GM19351 (cell line): ENCODE measurements around the gene ARHGAP26.

ENCODE experiments used
- ATAC-seq: cut with Tn5 transposase; IDR thresholded peaks from one replicate; pipeline ENCODE4 v1.9.1; 2021; ENCODE audit warnings: mild to moderate bottlenecking, moderate library complexity; ENCODE audit not compliant: unreplicated experiment

Gene ARHGAP26

GRCh38 chr5:143026380-143026779 is 256.2 kb downstream of the ARHGAP26 start:
- ATAC-seq: no peak

- no peak for ATAC-seq
These were observed 259.1 kb downstream of the ARHGAP26 start for GRCh38 chr5:143029293-143029692.

DNA sequence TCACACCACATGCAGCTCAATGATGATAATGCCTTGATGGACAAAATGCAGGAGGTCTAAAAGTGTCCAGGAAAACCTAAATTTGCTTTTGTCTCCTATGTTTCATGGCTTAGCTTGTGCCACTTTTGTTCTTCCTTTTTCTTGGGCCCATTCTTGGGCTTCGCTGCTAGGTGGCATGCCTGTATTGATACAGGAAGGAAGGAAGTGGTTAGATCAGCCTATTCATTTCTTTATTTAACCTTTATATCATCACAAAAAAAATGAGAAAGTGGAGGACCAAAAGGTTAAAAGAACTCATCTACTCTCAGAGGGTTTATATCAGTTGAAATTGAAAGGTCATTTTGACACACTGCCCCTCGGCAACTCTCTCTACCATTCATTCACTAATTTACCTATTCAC is 260.2 kb downstream of the ARHGAP26 start:
- no peak for ATAC-seq

GRCh38 chr5:143031781-143032580 is 261.8 kb downstream of the ARHGAP26 start:
- no peak for ATAC-seq

DNA sequence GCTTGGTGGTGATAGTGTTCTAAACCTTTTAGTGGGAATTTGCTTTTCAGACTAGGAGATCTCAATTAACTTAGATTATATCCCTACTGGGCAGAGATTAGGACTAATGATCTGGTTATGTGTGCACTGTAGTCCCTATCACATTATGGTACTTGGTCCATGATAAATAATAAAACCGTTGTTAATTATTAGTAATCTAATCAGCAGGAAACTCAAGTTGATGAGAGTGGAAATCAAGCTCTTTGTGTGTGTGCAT is 262.3 kb downstream of the ARHGAP26 start:
- no peak for ATAC-seq

DNA sequence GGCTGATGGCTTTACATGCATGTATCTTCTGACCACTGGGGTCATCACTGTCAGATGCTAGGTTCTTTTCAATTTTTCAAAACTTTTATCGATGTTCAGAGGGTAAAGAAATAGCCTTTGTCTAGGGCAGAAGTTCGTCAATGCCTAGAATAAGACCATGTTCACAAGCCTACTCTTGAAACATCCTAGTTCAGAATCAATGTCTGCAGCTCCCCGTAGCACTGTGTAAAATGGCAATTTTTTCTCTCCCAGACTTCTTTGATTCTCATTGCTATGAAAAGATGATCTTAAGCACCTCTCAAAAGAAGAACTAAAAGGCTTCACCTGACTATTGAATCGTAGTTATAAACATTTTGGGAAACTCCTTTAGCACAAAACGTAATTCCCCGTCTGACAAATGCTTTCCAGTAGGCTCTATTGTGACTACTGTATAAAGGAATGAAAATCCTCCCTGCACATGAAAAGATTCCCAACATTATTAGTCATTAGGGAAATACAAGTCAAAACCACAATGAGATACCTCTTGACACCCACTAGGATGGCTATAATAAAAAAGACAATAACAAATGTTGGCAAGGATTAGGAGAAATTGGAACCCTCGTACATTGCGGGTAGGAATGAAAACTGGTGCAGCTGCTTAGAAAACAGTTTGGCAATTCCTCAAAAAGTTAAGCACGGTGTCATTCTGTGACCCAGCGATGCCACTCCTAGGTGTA is 263.5 kb downstream of the ARHGAP26 start:
- ATAC-seq: no peak

GRCh38 chr5:143036146-143036927 is 266.2 kb downstream of the ARHGAP26 start:
- ATAC-seq: no peak

- no peak for ATAC-seq
These were observed 266.9 kb downstream of the ARHGAP26 start for GRCh38 chr5:143037071-143037470.

- no peak for ATAC-seq
These were observed 267.5 kb downstream of the ARHGAP26 start for GRCh38 chr5:143037708-143038107.

DNA sequence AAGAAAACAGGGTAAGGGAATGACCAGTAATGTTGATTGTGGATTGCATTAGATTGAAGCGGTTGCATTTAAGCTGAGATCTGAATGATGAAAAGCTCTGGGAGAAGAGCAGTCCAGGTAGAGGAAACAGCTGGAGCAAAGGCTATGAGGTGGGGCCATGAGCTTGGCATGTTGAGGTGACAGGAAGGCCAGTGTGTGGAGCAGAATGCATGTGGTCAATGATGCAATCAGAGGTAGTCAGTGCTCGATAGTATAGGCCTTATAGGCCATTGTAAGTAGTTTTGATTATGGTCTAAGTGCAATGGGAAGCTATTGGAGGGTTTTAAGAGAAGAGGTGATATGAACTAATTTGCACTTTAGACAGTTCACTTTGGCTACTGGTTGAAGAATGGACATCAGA is 270.4 kb downstream of the ARHGAP26 start:
- no peak for ATAC-seq

GRCh38 chr5:143041461-143041860 is 271.3 kb downstream of the ARHGAP26 start:
- no peak for ATAC-seq

GRCh38 chr5:143041972-143042770 is 272.0 kb downstream of the ARHGAP26 start:
- no peak for ATAC-seq

DNA sequence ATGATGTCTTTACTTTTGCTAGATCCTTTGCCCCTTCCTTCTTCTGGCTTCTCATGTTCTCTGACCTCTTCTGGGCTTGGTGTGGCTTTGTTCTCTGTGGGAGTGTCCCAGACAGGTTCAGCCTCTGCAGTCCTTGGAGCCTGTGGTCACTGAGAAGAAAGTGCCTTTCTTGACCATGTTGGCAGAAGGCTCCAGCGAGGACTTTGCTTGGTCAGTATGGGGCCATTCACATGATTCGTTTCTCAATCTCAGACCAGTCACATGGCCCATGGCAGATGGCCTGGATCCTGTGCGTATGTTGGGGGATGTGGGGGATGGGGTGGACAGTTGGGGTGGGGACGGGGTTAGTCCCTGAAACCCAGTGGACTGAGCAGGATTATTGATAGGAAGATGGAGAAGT is 274.1 kb downstream of the ARHGAP26 start:
- ATAC-seq: no peak

DNA sequence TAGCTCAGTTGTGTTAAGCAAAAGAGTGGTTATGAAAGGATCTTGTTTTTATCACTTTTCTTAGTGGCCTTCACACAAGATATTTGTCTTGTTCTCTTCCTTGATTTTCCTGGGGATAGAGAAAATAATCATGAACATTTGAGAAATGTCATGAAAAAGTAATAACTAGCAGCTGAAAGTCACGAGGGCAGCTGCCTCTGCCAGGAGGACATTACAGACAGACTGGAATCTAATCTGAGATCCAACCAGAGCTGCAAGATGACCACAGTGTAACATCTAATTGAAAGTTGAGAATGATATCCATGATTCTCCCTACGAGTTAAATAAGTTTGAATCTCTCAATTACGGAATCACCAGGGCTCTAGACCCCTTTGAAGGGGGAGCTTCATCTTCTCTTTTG is 274.9 kb downstream of the ARHGAP26 start:
- ATAC-seq: no peak

DNA sequence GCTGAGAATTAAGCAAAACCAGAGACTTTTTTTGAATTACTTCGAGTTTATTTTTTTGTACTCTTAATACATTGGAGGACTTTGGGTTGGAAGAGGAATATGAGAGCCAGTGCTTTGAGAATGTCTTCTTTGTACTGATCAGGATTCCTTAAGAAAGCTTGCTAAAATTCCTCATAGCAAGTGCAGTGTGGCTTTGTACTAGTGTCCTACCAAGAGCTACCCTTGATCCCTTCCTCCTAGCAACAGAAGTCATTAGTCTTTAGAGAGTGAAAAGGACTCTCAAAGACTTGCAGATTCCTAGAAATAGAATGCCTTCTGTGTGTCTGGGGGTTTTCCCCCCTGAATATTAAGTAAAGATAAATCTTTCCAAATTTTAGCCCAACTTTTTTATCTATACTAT is 276.1 kb downstream of the ARHGAP26 start:
- no peak for ATAC-seq

DNA sequence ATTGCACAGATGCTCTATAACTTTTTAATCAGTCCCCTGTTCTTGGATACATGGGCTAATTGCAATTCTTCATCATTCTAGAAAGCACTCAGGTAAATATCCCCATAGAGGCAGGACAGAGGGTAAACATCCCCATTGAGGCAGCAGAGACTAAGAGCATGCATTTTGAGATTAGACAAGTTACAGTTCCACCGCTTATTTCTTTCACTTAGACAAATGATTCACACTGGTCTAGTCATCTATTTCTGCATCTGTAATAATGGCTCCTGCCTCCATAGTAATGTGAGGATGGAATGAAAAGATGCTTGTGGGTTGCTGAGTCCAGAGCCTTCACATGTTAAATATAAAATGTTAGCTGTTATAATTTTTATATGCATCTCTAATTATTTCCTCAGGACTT is 276.9 kb downstream of the ARHGAP26 start:
- ATAC-seq: no peak

DNA sequence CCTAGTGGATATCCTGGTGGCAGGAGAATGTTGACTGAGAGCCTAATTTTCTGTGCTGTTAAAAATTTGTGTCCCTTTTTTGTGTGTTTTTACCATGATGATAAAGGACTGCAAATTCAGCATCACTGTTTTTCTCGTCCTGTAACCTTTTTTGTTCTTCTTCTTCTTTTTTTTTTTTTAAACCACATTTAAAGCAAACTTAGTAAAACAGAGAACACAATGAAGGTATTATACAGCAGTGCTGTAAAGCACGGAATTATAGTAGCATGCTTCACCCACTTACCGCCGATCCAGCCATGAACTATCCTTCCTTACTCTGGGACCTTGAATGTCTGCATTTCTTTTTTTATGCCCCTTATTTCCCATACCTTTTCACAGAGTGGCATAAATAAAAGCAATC is 280.0 kb downstream of the ARHGAP26 start:
- ATAC-seq: no peak

DNA sequence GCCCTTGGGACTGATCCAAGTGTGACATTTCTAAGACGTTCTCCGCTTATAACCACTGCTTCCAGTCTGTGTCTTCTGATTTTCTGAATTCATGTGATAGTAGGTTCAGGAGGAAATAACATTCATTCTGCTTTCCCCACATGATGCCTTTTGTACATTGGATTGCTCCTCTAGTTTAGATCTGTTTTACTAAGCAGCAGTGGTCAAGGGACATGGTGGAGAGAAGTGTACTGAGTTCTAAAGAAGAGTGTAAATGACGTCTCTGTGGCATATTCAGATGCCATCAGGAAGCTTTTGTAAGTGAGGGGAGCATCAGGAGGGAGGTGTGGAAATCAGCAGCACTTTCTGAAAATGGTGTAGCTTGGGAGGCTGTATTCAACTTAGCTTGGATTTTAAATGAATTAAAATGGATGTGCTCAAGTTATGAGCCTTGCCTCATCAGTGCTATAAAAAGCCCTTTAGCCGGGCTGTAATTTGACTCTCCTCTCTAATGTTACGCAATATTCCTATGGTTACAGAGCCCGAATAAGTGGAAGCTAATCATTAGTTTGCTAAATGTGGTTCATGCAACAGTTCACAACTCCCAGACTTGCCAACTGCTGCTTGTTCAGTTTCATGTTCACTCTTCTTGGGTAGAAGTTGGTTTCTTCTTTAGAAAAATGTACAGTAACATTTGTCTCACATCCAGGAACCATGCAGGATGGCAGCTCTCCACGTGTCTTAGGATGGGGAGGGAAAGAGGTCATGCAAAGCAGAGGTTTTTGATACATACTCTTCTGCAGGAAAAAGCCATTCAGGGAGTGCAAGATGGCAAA is 281.3 kb downstream of the ARHGAP26 start:
- no peak for ATAC-seq

DNA sequence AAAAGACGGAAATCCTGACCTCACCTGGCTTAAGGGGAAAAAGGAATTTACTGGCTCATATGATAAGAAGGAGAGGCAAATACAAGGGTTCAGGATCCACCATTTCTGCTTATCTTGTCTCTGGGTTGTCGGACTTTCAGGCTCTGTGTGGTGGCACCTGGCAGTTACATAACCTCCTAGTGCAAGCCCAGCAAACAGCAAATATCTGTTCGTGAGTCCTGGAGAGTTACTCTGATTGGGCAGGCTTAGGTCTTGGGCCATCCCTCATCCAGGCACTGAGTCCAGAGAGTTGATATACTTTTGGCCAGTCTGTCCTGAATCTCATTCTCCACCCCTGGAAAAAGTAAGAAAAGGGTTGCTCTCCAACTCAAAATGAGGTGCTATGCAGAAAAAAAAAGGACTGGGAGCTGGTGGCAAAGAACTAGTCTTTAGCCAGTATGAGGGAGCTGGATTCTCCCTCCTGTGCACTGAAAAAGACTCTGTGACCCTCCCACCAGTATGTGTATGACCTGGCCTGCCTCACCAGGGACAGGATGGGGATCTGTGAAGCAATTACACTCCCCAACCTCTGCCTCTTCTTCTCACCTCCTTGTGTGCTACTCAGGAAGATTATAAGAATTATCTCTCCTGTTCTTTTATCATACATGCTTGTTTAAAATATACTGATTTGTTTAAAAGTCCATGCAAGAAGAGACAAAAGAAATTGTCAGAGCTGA is 282.9 kb downstream of the ARHGAP26 start:
- ATAC-seq: no peak

GRCh38 chr5:143053780-143054179 is 283.6 kb downstream of the ARHGAP26 start:
- no peak for ATAC-seq
